Endodermal cell (in vitro differentiated cells): ENCODE results near the gene ADAMTS2. TPM values are rescaled to one million over a fixed set of nuclear protein-coding genes. Genes with fewer than 3 reads are reported as not detected.

ENCODE experiments used
- DNase-seq: peaks from one replicate; pipeline ENCODE4 v3.0.0-alpha.2; 2017
- H3K27ac ChIP-seq: 2 replicates; pipeline ENCODE4 v1.5.1; 2013; ENCODE audit warnings: mild to moderate bottlenecking, low read depth, low read length, moderate library complexity
- H3K27me3 ChIP-seq: 2 replicates; pipeline ENCODE4 v1.6.1; 2013; ENCODE audit warnings: mild to moderate bottlenecking, low read length, moderate library complexity; ENCODE audit not compliant: insufficient read depth, control insufficient read depth, poor library complexity, severe bottlenecking
- H3K36me3 ChIP-seq: 2 replicates; pipeline ENCODE4 v1.7.0; 2013; ENCODE audit warnings: mild to moderate bottlenecking, low read length, moderate library complexity; ENCODE audit not compliant: control insufficient read depth, insufficient read depth
- H3K4me1 ChIP-seq: one replicate; pipeline ENCODE4 v1.7.0; 2013; ENCODE audit warnings: low read length; ENCODE audit not compliant: control insufficient read depth, insufficient read depth
- H3K4me3 ChIP-seq: 2 replicates; pipeline ENCODE4 v1.5.1; 2013; ENCODE audit warnings: mild to moderate bottlenecking, low read length, moderate library complexity
- H3K9ac ChIP-seq: 2 replicates; pipeline ENCODE4 v1.6.1; 2013; ENCODE audit warnings: mild to moderate bottlenecking, low read length, moderate library complexity; ENCODE audit not compliant: poor library complexity, severe bottlenecking; ENCODE audit errors: extremely low read depth
- H3K9me3 ChIP-seq: 2 replicates; pipeline ENCODE4 v1.6.1; 2013; ENCODE audit warnings: mild to moderate bottlenecking, low read length, moderate library complexity; ENCODE audit not compliant: control insufficient read depth
- H3K27ac Mint-ChIP-seq: 2 replicates; pipeline ENCODE4 v1.8.0; 2020; ENCODE audit warnings: mixed read lengths
- H3K27me3 Mint-ChIP-seq: 2 replicates; pipeline ENCODE4 v1.8.0; 2021; ENCODE audit warnings: mild to moderate bottlenecking, mixed read lengths; ENCODE audit not compliant: insufficient read depth
- H3K36me3 Mint-ChIP-seq: 2 replicates; pipeline ENCODE4 v1.8.0; 2020; ENCODE audit warnings: low read depth, mixed read lengths
- H3K4me1 Mint-ChIP-seq: 2 replicates; pipeline ENCODE4 v1.8.0; 2020; ENCODE audit warnings: mixed read lengths
- H3K4me3 Mint-ChIP-seq: 2 replicates; pipeline ENCODE4 v1.8.0; 2020; ENCODE audit warnings: mild to moderate bottlenecking, moderate library complexity, mixed read lengths
- H3K9me3 Mint-ChIP-seq: 2 replicates; pipeline ENCODE4 v1.8.0; 2020; ENCODE audit warnings: mild to moderate bottlenecking, mixed read lengths
- CTCF ChIP-seq: fragments of 200-600 bp; sonication (generic); conservative IDR thresholded peaks from 2 replicates; pipeline ENCODE4 v1.5.0; 2021; ENCODE audit warnings: antibody characterized with exemption, mild to moderate bottlenecking
- whole genome bisulfite sequencing, 2 experiments: methylation state at CpG; one replicate each; pipeline versions ENCODE4 v1.1.5 to v1.1.7; 2013; ENCODE audit warnings: missing lambda C conversion rate in 2 of 2, mixed read lengths in 1 of 2; ENCODE audit not compliant: insufficient coverage in 1 of 2, insufficient read length in 1 of 2; 5-methylcytosine and 5-hydroxymethylcytosine counted together
- total RNA-seq, 2 donors: library from RNA; stranded (reverse); fragmentation: NEBNext Ultra II Directional in 1 of 2; extraction: Animal tissue kit (Norgen Biotek cat#: 25700) in 1 of 2; gene quantifications; 2 replicates in 1 of 2; 3 replicates in 1 of 2; pipeline ENCODE4 v1.2.1, GENCODE V29; 2021

ADAMTS2 gene
- total RNA-seq, 2 donors from 2014 or later: 1.2 to 2.6 TPM

GRCh38 chr5:179250561-179251225 is 94.6 kb downstream of the ADAMTS2 start:
- no peaks in the 10 kb centered on the region for H3K4me1 ChIP-seq
- no peak for TF ChIP-seq CTCF
- no peak overlapping the region for H3K27ac ChIP-seq
- H3K9me3 ChIP-seq: peaks cover 18% of the 10 kb centered on the region
- H3K4me3 ChIP-seq: no peak overlapping the region
- Mint-ChIP-seq H3K4me1 (no peaks in the 10 kb centered on the region), H3K9me3 (peaks cover 18% of the 10 kb centered on the region), H3K36me3 (no peaks in the 10 kb centered on the region), H3K4me3 (no peak overlapping the region), H3K27me3 (no peaks in the 10 kb centered on the region), H3K27ac (no peak overlapping the region)
- H3K9ac ChIP-seq: no peak overlapping the region
- H3K36me3 ChIP-seq: no peaks in the 10 kb centered on the region
- peak; percentile 32 for DNase-seq
- H3K27me3 ChIP-seq: no peaks in the 10 kb centered on the region
- WGBS, 2 experiments: 94 to 99% methylated on average over 9 to 13 of the region's 13 CpGs

- Histone ChIP-seq H3K4me1 (no peaks in the 10 kb centered on the region), H3K36me3 (no peaks in the 10 kb centered on the region), H3K27ac (no peak overlapping the region), H3K9me3 (peaks cover 25% of the 10 kb centered on the region), H3K27me3 (no peaks in the 10 kb centered on the region), H3K4me3 (peak overlapping the region; percentile 61), H3K9ac (no peak overlapping the region)
- Mint-ChIP-seq H3K9me3 (peaks cover 23% of the 10 kb centered on the region), H3K27ac (peak overlapping the region; percentile 72), H3K27me3 (no peaks in the 10 kb centered on the region), H3K4me3 (no peak overlapping the region), H3K36me3 (peaks cover 2% of the 10 kb centered on the region), H3K4me1 (peaks cover 14% of the 10 kb centered on the region)
- DNase-seq: peak; percentile 48
- WGBS, 2 experiments: 89 to 100% methylated on average over 2 of the region's 2 CpGs
- TF ChIP-seq CTCF: no peak
Measured at GRCh38 chr5:179246227-179246626, 99.0 kb downstream of the ADAMTS2 start.

- DNase-seq: no peak
- Histone ChIP-seq H3K27ac (no peak overlapping the region), H3K4me3 (peak overlapping the region; percentile 18), H3K9me3 (peaks cover 25% of the 10 kb centered on the region), H3K4me1 (no peaks in the 10 kb centered on the region), H3K36me3 (no peaks in the 10 kb centered on the region), H3K9ac (no peak overlapping the region), H3K27me3 (no peaks in the 10 kb centered on the region)
- Mint-ChIP-seq H3K4me1 (peaks cover 14% of the 10 kb centered on the region), H3K4me3 (no peak overlapping the region), H3K9me3 (peaks cover 23% of the 10 kb centered on the region), H3K36me3 (peaks cover 2% of the 10 kb centered on the region), H3K27ac (no peak overlapping the region), H3K27me3 (no peaks in the 10 kb centered on the region)
- WGBS, 2 experiments: 87 to 100% methylated on average over 2 to 4 of the region's 4 CpGs
- TF ChIP-seq CTCF: no peak
Measured at GRCh38 chr5:179245031-179245430, 100.2 kb downstream of the ADAMTS2 start.
